ENCODE results near the gene KIRREL1.

The KIRREL1 gene

GRCh38 chr1:158147869-158148268 lies 154.4 kb downstream of the KIRREL1 start:
- no peak overlapping the region for H3K9ac ChIP-seq (ENCODE audit: low read depth, low read length)
- H3K27ac ChIP-seq (ENCODE audit: low read depth, low read length), result no peak overlapping the region
- 0 out of 2 replicates have a peak, but pooled peaks cover 2% of the 10 kb centered on the region for H3K27me3 ChIP-seq (ENCODE audit: insufficient read depth, low read length)
- H3K4me3 ChIP-seq (ENCODE audit: low read length), result no peak overlapping the region
- 0 out of 2 replicates have a peak, but pooled peaks cover 4% of the 10 kb centered on the region for H3K4me1 ChIP-seq (ENCODE audit: insufficient read depth, low read length)
- H3K9me3 ChIP-seq (ENCODE audit: insufficient read depth, low read depth, low read length), result no peaks in the 10 kb centered on the region
- no peaks in the 10 kb centered on the region for H3K36me3 ChIP-seq (ENCODE audit: insufficient read depth, low read length)
- 94% methylated on average over 3 of the region's 3 CpGs for WGBS

DNA sequence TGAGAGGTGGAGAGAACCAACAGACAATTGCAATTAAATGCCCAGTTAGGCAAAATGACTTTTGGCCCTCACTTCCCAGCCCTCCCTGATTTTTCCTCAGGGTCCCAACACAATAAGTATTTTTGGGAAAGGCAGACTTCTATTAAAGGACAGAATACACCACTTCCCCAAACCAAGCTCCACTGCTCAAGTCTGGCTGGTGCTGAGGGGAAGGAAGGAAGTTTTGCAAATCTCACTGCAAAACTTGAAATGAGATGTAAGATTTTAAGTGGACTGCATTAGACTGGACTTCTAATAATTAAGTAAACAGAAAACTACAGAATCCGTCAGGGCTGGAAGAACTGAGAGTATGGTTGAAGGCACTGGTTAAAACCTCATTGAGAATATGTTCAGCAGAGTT lies 155.0 kb downstream of the KIRREL1 start:
- Histone ChIP-seq H3K36me3 (ENCODE audit: insufficient read depth, low read length) (no peaks in the 10 kb centered on the region), H3K9ac (ENCODE audit: low read depth, low read length) (no peak overlapping the region), H3K4me1 (ENCODE audit: insufficient read depth, low read length) (0 out of 2 replicates have a peak, but pooled peaks cover 4% of the 10 kb centered on the region), H3K4me3 (ENCODE audit: low read length) (no peak overlapping the region), H3K9me3 (ENCODE audit: insufficient read depth, low read depth, low read length) (no peaks in the 10 kb centered on the region), H3K27me3 (ENCODE audit: insufficient read depth, low read length) (0 out of 2 replicates have a peak, but pooled peaks cover 2% of the 10 kb centered on the region), H3K27ac (ENCODE audit: low read depth, low read length) (no peak overlapping the region)
- 100% methylated on average over 1 of the region's 1 CpG for WGBS

GRCh38 chr1:158149175-158149574 lies 155.7 kb downstream of the KIRREL1 start:
- 76% methylated on average over 8 of the region's 8 CpGs for WGBS
- Histone ChIP-seq H3K9ac (ENCODE audit: low read depth, low read length) (no peak overlapping the region), H3K27ac (ENCODE audit: low read depth, low read length) (no peak overlapping the region), H3K4me1 (ENCODE audit: insufficient read depth, low read length) (0 out of 2 replicates have a peak, but pooled peaks cover 4% of the 10 kb centered on the region), H3K27me3 (ENCODE audit: insufficient read depth, low read length) (0 out of 2 replicates have a peak, but pooled peaks cover 2% of the 10 kb centered on the region), H3K36me3 (ENCODE audit: insufficient read depth, low read length) (no peaks in the 10 kb centered on the region), H3K9me3 (ENCODE audit: insufficient read depth, low read depth, low read length) (no peaks in the 10 kb centered on the region), H3K4me3 (ENCODE audit: low read length) (peak overlapping the region; percentile 50)

Measured in HUES64 (cell line).